ENCODE measurements around the gene INAFM2.

INAFM2 gene

GRCh38 chr15:40287968-40288367 is 35.5 kb upstream of the INAFM2 start:
- no peak overlapping the region for H3K27ac ChIP-seq (ENCODE audit: low read length)
- peaks cover 0 to 9% of the 10 kb centered on the region in 2 donors for H3K27me3 ChIP-seq (ENCODE audit: control insufficient read depth in 1 of 2, insufficient read depth in 2 of 2, low read length in 2 of 2)
- H3K9me3 ChIP-seq (ENCODE audit: control insufficient read depth in 2 of 2, low read length in 2 of 2): no peaks in the 10 kb centered on the region
- no peaks in the 10 kb centered on the region for H3K36me3 ChIP-seq (ENCODE audit: control insufficient read depth in 2 of 2, insufficient read depth in 2 of 2, low read length in 2 of 2)
- H3K9ac ChIP-seq (ENCODE audit: low read length in 2 of 2): no peak overlapping the region
- no peak overlapping the region for H3K4me3 ChIP-seq (ENCODE audit: low read length in 2 of 2)
- H3K4me1 ChIP-seq (ENCODE audit: control insufficient read depth, insufficient read depth, low read length): peaks cover 55% of the 10 kb centered on the region

GRCh38 chr15:40289140-40289775 is 34.2 kb upstream of the INAFM2 start:
- Histone ChIP-seq H3K9ac (ENCODE audit: low read length in 2 of 2) (no peak overlapping the region), H3K4me3 (ENCODE audit: low read length in 2 of 2) (no peak overlapping the region), H3K4me1 (ENCODE audit: control insufficient read depth, insufficient read depth, low read length) (peaks cover 42% of the 10 kb centered on the region), H3K9me3 (ENCODE audit: control insufficient read depth in 2 of 2, low read length in 2 of 2) (no peaks in the 10 kb centered on the region), H3K27ac (ENCODE audit: low read length) (no peak overlapping the region), H3K27me3 (ENCODE audit: control insufficient read depth in 1 of 2, insufficient read depth in 2 of 2, low read length in 2 of 2) (no peaks in the 10 kb centered on the region), H3K36me3 (ENCODE audit: control insufficient read depth in 2 of 2, insufficient read depth in 2 of 2, low read length in 2 of 2) (no peaks in the 10 kb centered on the region)

GRCh38 chr15:40290545-40290917 is 33.0 kb upstream of the INAFM2 start:
- Histone ChIP-seq H3K9me3 (ENCODE audit: control insufficient read depth in 2 of 2, low read length in 2 of 2) (no peaks in the 10 kb centered on the region), H3K9ac (ENCODE audit: low read length in 2 of 2) (no peak overlapping the region), H3K36me3 (ENCODE audit: control insufficient read depth in 2 of 2, insufficient read depth in 2 of 2, low read length in 2 of 2) (no peaks in the 10 kb centered on the region), H3K4me3 (ENCODE audit: low read length in 2 of 2) (no peak overlapping the region), H3K27ac (ENCODE audit: low read length) (no peak overlapping the region), H3K27me3 (ENCODE audit: control insufficient read depth in 1 of 2, insufficient read depth in 2 of 2, low read length in 2 of 2) (no peaks in the 10 kb centered on the region), H3K4me1 (ENCODE audit: control insufficient read depth, insufficient read depth, low read length) (peaks cover 41% of the 10 kb centered on the region)

- Histone ChIP-seq H3K4me1 (ENCODE audit: control insufficient read depth, insufficient read depth, low read length) (peaks cover 41% of the 10 kb centered on the region), H3K27ac (ENCODE audit: low read length) (no peak overlapping the region), H3K9ac (ENCODE audit: low read length in 2 of 2) (peak overlapping the region in 1 of 2 donors; percentile 7), H3K9me3 (ENCODE audit: control insufficient read depth in 2 of 2, low read length in 2 of 2) (no peaks in the 10 kb centered on the region), H3K4me3 (ENCODE audit: low read length in 2 of 2) (peak overlapping the region; percentile 27 to 62), H3K36me3 (ENCODE audit: control insufficient read depth in 2 of 2, insufficient read depth in 2 of 2, low read length in 2 of 2) (no peaks in the 10 kb centered on the region), H3K27me3 (ENCODE audit: control insufficient read depth in 1 of 2, insufficient read depth in 2 of 2, low read length in 2 of 2) (no peaks in the 10 kb centered on the region)
Observed at GRCh38 chr15:40290918-40291574, 32.4 kb upstream of the INAFM2 start.

- Histone ChIP-seq H3K36me3 (ENCODE audit: control insufficient read depth in 2 of 2, insufficient read depth in 2 of 2, low read length in 2 of 2) (no peaks in the 10 kb centered on the region), H3K9ac (ENCODE audit: low read length in 2 of 2) (no peak overlapping the region), H3K27me3 (ENCODE audit: control insufficient read depth in 1 of 2, insufficient read depth in 2 of 2, low read length in 2 of 2) (no peaks in the 10 kb centered on the region), H3K9me3 (ENCODE audit: control insufficient read depth in 2 of 2, low read length in 2 of 2) (no peaks in the 10 kb centered on the region), H3K4me1 (ENCODE audit: control insufficient read depth, insufficient read depth, low read length) (peaks cover 42% of the 10 kb centered on the region), H3K27ac (ENCODE audit: low read length) (no peak overlapping the region), H3K4me3 (ENCODE audit: low read length in 2 of 2) (no peak overlapping the region)
Observed at GRCh38 chr15:40292246-40292645, 31.2 kb upstream of the INAFM2 start.

- no peaks in the 10 kb centered on the region for H3K36me3 ChIP-seq (ENCODE audit: control insufficient read depth in 2 of 2, insufficient read depth in 2 of 2, low read length in 2 of 2)
- no peak overlapping the region for H3K27ac ChIP-seq (ENCODE audit: low read length)
- H3K4me1 ChIP-seq (ENCODE audit: control insufficient read depth, insufficient read depth, low read length): peaks cover 40% of the 10 kb centered on the region
- H3K27me3 ChIP-seq (ENCODE audit: control insufficient read depth in 1 of 2, insufficient read depth in 2 of 2, low read length in 2 of 2): no peaks in the 10 kb centered on the region
- H3K4me3 ChIP-seq (ENCODE audit: low read length in 2 of 2): no peak overlapping the region
- H3K9me3 ChIP-seq (ENCODE audit: control insufficient read depth in 2 of 2, low read length in 2 of 2): no peaks in the 10 kb centered on the region
- H3K9ac ChIP-seq (ENCODE audit: low read length in 2 of 2): no peak overlapping the region
Observed at GRCh38 chr15:40293006-40293405, 30.5 kb upstream of the INAFM2 start.

GRCh38 chr15:40293905-40294895 is 29.3 kb upstream of the INAFM2 start:
- no peaks in the 10 kb centered on the region for H3K9me3 ChIP-seq (ENCODE audit: control insufficient read depth in 2 of 2, low read length in 2 of 2)
- no peak overlapping the region for H3K27ac ChIP-seq (ENCODE audit: low read length)
- H3K4me3 ChIP-seq (ENCODE audit: low read length in 2 of 2): no peak overlapping the region

GRCh38 chr15:40295297-40295696 is 28.2 kb upstream of the INAFM2 start:
- Histone ChIP-seq H3K36me3 (ENCODE audit: control insufficient read depth in 2 of 2, insufficient read depth in 2 of 2, low read length in 2 of 2) (no peaks in the 10 kb centered on the region), H3K4me1 (ENCODE audit: control insufficient read depth, insufficient read depth, low read length) (peaks cover 32% of the 10 kb centered on the region), H3K9ac (ENCODE audit: low read length in 2 of 2) (no peak overlapping the region), H3K27ac (ENCODE audit: low read length) (peak overlapping the region; percentile 24), H3K9me3 (ENCODE audit: control insufficient read depth in 2 of 2, low read length in 2 of 2) (no peaks in the 10 kb centered on the region), H3K4me3 (ENCODE audit: low read length in 2 of 2) (peak overlapping the region in 1 of 2 donors; percentile 15), H3K27me3 (ENCODE audit: control insufficient read depth in 1 of 2, insufficient read depth in 2 of 2, low read length in 2 of 2) (no peaks in the 10 kb centered on the region)

More at GRCh38 chr15:40293905-40294895, 29.3 kb upstream of the INAFM2 start:
- no peak overlapping the region for H3K9ac ChIP-seq (ENCODE audit: low read length in 2 of 2)
- H3K27me3 ChIP-seq (ENCODE audit: control insufficient read depth in 1 of 2, insufficient read depth in 2 of 2, low read length in 2 of 2): no peaks in the 10 kb centered on the region
- no peaks in the 10 kb centered on the region for H3K36me3 ChIP-seq (ENCODE audit: control insufficient read depth in 2 of 2, insufficient read depth in 2 of 2, low read length in 2 of 2)
- peaks cover 36% of the 10 kb centered on the region for H3K4me1 ChIP-seq (ENCODE audit: control insufficient read depth, insufficient read depth, low read length)

- no peak overlapping the region for H3K9ac ChIP-seq (ENCODE audit: low read length in 2 of 2)
- H3K36me3 ChIP-seq (ENCODE audit: control insufficient read depth in 2 of 2, insufficient read depth in 2 of 2, low read length in 2 of 2): no peaks in the 10 kb centered on the region
- H3K4me3 ChIP-seq (ENCODE audit: low read length in 2 of 2): peak overlapping the region in 1 of 2 donors; percentile 15
- peak overlapping the region; percentile 24 for H3K27ac ChIP-seq (ENCODE audit: low read length)
- H3K9me3 ChIP-seq (ENCODE audit: control insufficient read depth in 2 of 2, low read length in 2 of 2): peaks cover 0 to 6% of the 10 kb centered on the region in 2 donors
- H3K27me3 ChIP-seq (ENCODE audit: control insufficient read depth in 1 of 2, insufficient read depth in 2 of 2, low read length in 2 of 2): no peaks in the 10 kb centered on the region
- H3K4me1 ChIP-seq (ENCODE audit: control insufficient read depth, insufficient read depth, low read length): peaks cover 29% of the 10 kb centered on the region
Observed at GRCh38 chr15:40295877-40296560, 27.5 kb upstream of the INAFM2 start.

GRCh38 chr15:40296561-40297230 is 26.8 kb upstream of the INAFM2 start:
- Histone ChIP-seq H3K36me3 (ENCODE audit: control insufficient read depth in 2 of 2, insufficient read depth in 2 of 2, low read length in 2 of 2) (no peaks in the 10 kb centered on the region), H3K4me1 (ENCODE audit: control insufficient read depth, insufficient read depth, low read length) (peaks cover 23% of the 10 kb centered on the region), H3K4me3 (ENCODE audit: low read length in 2 of 2) (peak overlapping the region in 1 of 2 donors; percentile 15), H3K9me3 (ENCODE audit: control insufficient read depth in 2 of 2, low read length in 2 of 2) (peaks cover 0 to 6% of the 10 kb centered on the region in 2 donors), H3K27me3 (ENCODE audit: control insufficient read depth in 1 of 2, insufficient read depth in 2 of 2, low read length in 2 of 2) (no peaks in the 10 kb centered on the region), H3K27ac (ENCODE audit: low read length) (peak overlapping the region; percentile 24), H3K9ac (ENCODE audit: low read length in 2 of 2) (no peak overlapping the region)
